Ascending aorta (tissue), 2 donors: Measurements from ENCODE around the gene SPO11. TPM values are rescaled to one million over a fixed set of nuclear protein-coding genes. Genes with fewer than 3 reads are reported as not detected.
A peak's percentile ranks its signal among the peaks of the same experiment; 100 is the strongest.

ENCODE experiments used
- DNase-seq, 2 donors: peaks; one replicate each; pipeline ENCODE4 v3.0.0-alpha.2; 2019; ENCODE audit warnings: low spot score in 2 of 2
- H3K27ac ChIP-seq, 2 donors: fragments of 200-600 bp; sonication (generic); one replicate each; pipeline ENCODE4 v1.5.1; 2016 to 2017; ENCODE audit warnings: mild to moderate bottlenecking in 1 of 2
- H3K27me3 ChIP-seq: fragments of 200-600 bp; sonication (generic); one replicate; pipeline ENCODE4 v1.5.1; 2017
- H3K36me3 ChIP-seq, 2 donors: fragments of 200-600 bp; sonication (generic); one replicate each; pipeline ENCODE4 v1.5.1; 2016
- H3K4me1 ChIP-seq, 2 donors: fragments of 200-600 bp; sonication (generic); one replicate each; pipeline ENCODE4 v1.5.1; 2016 to 2017; ENCODE audit warnings: mild to moderate bottlenecking in 1 of 2
- H3K4me3 ChIP-seq, 2 donors: fragments of 200-600 bp; sonication (generic); one replicate each; pipeline ENCODE4 v1.5.1; 2016 to 2017; ENCODE audit warnings: mild to moderate bottlenecking in 1 of 2
- H3K9me3 ChIP-seq, 2 donors: fragments of 200-600 bp; sonication (generic); one replicate each; pipeline ENCODE4 v1.5.1; 2016
- CTCF ChIP-seq, 3 experiments: fragments of 200-600 bp in 2 of 3; fragments of 450-650 bp in 1 of 3; sonication (generic) in 2 of 3; IDR thresholded peaks; one replicate each; pipeline ENCODE4 v1.5.1; 2016 to 2019; ENCODE audit warnings: antibody characterized with exemption in 3 of 3, mild to moderate bottlenecking in 1 of 3, moderate library complexity in 1 of 3
- intact Hi-C: fragments of 100-400 bp; cut with DNase I; formaldehyde crosslinking; loops from one replicate; pipeline ENCODE4 v1.15.1; 2023
- total RNA-seq: library from RNA; depleted of rRNA; stranded (reverse); fragments of >200 nt; gene quantifications from one replicate; pipeline ENCODE4 v1.1.0, GENCODE V29; 2016

The SPO11 gene
- total RNA-seq, 1 donor from 2014 or later: not detected

- Histone ChIP-seq H3K36me3 (peaks cover 71 to 96% of the 10 kb centered on the region in 2 donors), H3K4me1 (no peaks in the 10 kb centered on the region), H3K9me3 (no peaks in the 10 kb centered on the region), H3K4me3 (no peak overlapping the region), H3K27me3 (no peaks in the 10 kb centered on the region), H3K27ac (no peak overlapping the region)
- intact Hi-C loops: no loop called here
- no peak for TF ChIP-seq CTCF (IDR thresholded peaks at IDR 0.05)
- DNase-seq: no peak
These were observed 44.8 kb downstream of the SPO11 start for GRCh38 chr20:57374343-57374930.

GRCh38 chr20:57374931-57375651, 45.5 kb downstream of the SPO11 start:
- no peak for TF ChIP-seq CTCF (IDR thresholded peaks at IDR 0.05)
- peak in 1 of 2 donors; percentile 34 for DNase-seq
- intact Hi-C loops: no loop called here
- Histone ChIP-seq H3K27ac (no peak overlapping the region), H3K4me3 (no peak overlapping the region), H3K36me3 (peaks cover 66 to 90% of the 10 kb centered on the region in 2 donors), H3K4me1 (no peaks in the 10 kb centered on the region), H3K27me3 (no peaks in the 10 kb centered on the region), H3K9me3 (no peaks in the 10 kb centered on the region)

DNA sequence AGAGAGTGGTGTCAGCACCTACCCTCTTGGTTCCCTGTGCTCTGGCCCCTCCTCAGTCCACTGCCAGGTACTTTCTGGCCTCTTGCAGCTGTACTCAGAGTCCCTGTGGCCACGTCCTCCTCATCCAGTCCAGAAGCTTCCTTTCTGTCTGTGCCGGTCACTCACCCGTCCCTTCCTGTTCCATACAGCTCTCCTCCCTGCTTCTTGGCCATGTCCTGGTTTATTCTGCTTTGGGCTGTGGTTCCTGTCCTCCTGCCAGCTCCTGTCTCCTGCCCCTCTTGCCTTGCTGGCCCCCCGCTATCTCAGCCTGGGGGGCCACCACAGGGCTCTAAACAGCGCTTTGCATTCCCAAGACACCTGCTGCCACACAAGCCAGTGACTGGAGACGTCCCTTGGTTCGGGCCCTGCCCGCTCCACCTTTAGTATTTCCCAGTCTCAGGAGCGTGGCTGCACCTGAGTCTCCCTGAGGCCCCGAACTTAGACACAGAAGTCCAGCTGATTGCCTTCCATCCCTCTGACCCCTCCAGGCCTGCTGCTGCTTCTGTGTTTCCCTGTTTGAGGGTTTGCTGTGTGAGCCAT, 46.1 kb downstream of the SPO11 start:
- no peak overlapping the region for H3K4me3 ChIP-seq
- H3K4me1 ChIP-seq: no peaks in the 10 kb centered on the region
- intact Hi-C loops: no loop called here
- no peak for TF ChIP-seq CTCF (IDR thresholded peaks at IDR 0.05)
- no peaks in the 10 kb centered on the region for H3K9me3 ChIP-seq
- H3K36me3 ChIP-seq: peaks cover 66 to 90% of the 10 kb centered on the region in 2 donors
- no peaks in the 10 kb centered on the region for H3K27me3 ChIP-seq
- DNase-seq: no peak
- H3K27ac ChIP-seq: no peak overlapping the region

DNA sequence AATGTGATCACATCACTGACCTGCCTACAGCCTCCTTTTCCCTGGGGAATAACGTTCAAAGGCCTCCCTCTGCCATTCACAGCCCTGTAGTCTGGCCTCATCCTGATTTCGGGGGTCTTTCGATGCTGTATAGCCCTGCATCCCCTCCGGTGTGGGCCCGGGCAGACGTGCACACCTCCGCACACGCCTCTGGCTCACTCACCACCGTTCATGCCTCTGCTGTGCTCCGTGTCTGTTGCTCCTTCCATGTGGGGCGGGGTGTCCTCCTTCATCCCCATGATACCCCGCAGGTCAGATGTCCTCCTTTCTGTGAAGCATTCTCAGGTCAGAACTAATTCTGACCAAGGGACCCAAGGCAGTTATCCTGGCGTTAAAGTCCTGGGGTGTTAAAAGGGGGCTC, 47.7 kb downstream of the SPO11 start:
- Histone ChIP-seq H3K36me3 (peaks cover 50 to 79% of the 10 kb centered on the region in 2 donors), H3K9me3 (no peaks in the 10 kb centered on the region), H3K4me1 (no peaks in the 10 kb centered on the region), H3K27me3 (no peaks in the 10 kb centered on the region), H3K27ac (no peak overlapping the region), H3K4me3 (no peak overlapping the region)
- DNase-seq: no peak
- TF ChIP-seq CTCF (IDR thresholded peaks at IDR 0.05): no peak
- intact Hi-C loops: no loop called here

DNA sequence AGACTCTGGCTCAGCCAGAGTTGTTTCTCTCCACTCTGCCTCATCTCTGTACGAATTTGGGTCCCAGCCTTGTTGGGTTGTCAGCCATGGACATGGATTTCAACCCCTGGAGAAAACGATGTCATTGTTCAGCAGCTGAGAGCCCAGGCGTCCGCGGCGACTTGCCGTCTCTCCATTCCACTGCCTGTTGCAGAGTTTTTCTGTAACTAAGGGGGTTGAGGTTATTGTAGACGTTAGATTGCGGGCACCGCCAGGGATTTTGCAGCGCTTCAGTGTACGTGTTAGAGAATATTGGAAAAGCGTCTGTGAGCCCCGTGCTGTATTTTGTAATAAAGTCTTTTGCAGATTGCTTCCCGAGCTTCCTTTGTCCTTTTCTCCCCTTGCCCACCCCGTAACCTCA, 48.5 kb downstream of the SPO11 start:
- peaks cover 45 to 72% of the 10 kb centered on the region in 2 donors for H3K36me3 ChIP-seq
- no peak overlapping the region for H3K4me3 ChIP-seq
- intact Hi-C loops: no loop called here

More for the DNA sequence above, 48.5 kb downstream of the SPO11 start:
- H3K9me3 ChIP-seq: no peaks in the 10 kb centered on the region
- no peak for TF ChIP-seq CTCF (IDR thresholded peaks at IDR 0.05)
- peak in 1 of 2 donors; percentile 59 for DNase-seq
- H3K4me1 ChIP-seq: no peaks in the 10 kb centered on the region
- no peak overlapping the region for H3K27ac ChIP-seq
- no peaks in the 10 kb centered on the region for H3K27me3 ChIP-seq
